T-helper 22 cell (primary cell): ENCODE measurements around the gene INPP4A.

ENCODE experiments used
- DNase-seq: peaks from one replicate; pipeline ENCODE4 v3.0.0-alpha.2; 2020; ENCODE audit warnings: low read depth

INPP4A gene

GRCh38 chr2:98460573-98461497 is 16.2 kb downstream of the INPP4A start:
- DNase-seq, result peak; percentile 61

- no peak for DNase-seq
These were observed 16.9 kb downstream of the INPP4A start for GRCh38 chr2:98461498-98462049.

GRCh38 chr2:98463081-98463481 is 18.4 kb downstream of the INPP4A start:
- DNase-seq, result no peak

- DNase-seq, result no peak
These were observed 18.9 kb downstream of the INPP4A start for GRCh38 chr2:98463551-98463971.

GRCh38 chr2:98463988-98464771 is 19.5 kb downstream of the INPP4A start:
- DNase-seq, result no peak

GRCh38 chr2:98464772-98465310 is 20.2 kb downstream of the INPP4A start:
- no peak for DNase-seq

GRCh38 chr2:98465456-98466226 is 21.0 kb downstream of the INPP4A start:
- DNase-seq, result peak; percentile 80

- DNase-seq, result no peak
These were observed 22.5 kb downstream of the INPP4A start for GRCh38 chr2:98467082-98467536.

- no peak for DNase-seq
These were observed 23.0 kb downstream of the INPP4A start for GRCh38 chr2:98467652-98468051.

- DNase-seq, result no peak
These were observed 24.1 kb downstream of the INPP4A start for GRCh38 chr2:98468621-98469236.

- no peak for DNase-seq
These were observed 25.3 kb downstream of the INPP4A start for GRCh38 chr2:98469862-98470544.

GRCh38 chr2:98470851-98471255 is 26.2 kb downstream of the INPP4A start:
- DNase-seq, result no peak

GRCh38 chr2:98471402-98472131 is 26.9 kb downstream of the INPP4A start:
- no peak for DNase-seq

- no peak for DNase-seq
These were observed 27.5 kb downstream of the INPP4A start for GRCh38 chr2:98472132-98472650.

GRCh38 chr2:98472961-98473746 is 28.5 kb downstream of the INPP4A start:
- no peak for DNase-seq

- no peak for DNase-seq
These were observed 29.5 kb downstream of the INPP4A start for GRCh38 chr2:98473995-98474780.

- no peak for DNase-seq
These were observed 30.4 kb downstream of the INPP4A start for GRCh38 chr2:98474979-98475632.
